HEK293 (cell line): ENCODE measurements around the gene SH3BGR.

Source experiments
- ZNF274 ChIP-seq, 2 experiments: fragments of 200-500 bp in 1 of 2; fragments of 450-650 bp in 1 of 2; sonication (Bioruptor generic) in 1 of 2; formaldehyde crosslinking in 1 of 2; IDR thresholded peaks; 2 replicates each; pipeline versions ENCODE4 v1.5.1 to v1.6.1; 2014 to 2016; ENCODE audit warnings: borderline replicate concordance in 1 of 2, inconsistent platforms in 1 of 2, low read length in 1 of 2, missing biosample characterization in 1 of 2, missing genetic modification characterization in 1 of 2
- ZNF629 ChIP-seq: fragments of 450-650 bp; formaldehyde crosslinking; IDR thresholded peaks from 2 replicates; pipeline ENCODE4 v1.5.1; 2017; ENCODE audit warnings: missing biosample characterization, missing genetic modification characterization

DNA sequence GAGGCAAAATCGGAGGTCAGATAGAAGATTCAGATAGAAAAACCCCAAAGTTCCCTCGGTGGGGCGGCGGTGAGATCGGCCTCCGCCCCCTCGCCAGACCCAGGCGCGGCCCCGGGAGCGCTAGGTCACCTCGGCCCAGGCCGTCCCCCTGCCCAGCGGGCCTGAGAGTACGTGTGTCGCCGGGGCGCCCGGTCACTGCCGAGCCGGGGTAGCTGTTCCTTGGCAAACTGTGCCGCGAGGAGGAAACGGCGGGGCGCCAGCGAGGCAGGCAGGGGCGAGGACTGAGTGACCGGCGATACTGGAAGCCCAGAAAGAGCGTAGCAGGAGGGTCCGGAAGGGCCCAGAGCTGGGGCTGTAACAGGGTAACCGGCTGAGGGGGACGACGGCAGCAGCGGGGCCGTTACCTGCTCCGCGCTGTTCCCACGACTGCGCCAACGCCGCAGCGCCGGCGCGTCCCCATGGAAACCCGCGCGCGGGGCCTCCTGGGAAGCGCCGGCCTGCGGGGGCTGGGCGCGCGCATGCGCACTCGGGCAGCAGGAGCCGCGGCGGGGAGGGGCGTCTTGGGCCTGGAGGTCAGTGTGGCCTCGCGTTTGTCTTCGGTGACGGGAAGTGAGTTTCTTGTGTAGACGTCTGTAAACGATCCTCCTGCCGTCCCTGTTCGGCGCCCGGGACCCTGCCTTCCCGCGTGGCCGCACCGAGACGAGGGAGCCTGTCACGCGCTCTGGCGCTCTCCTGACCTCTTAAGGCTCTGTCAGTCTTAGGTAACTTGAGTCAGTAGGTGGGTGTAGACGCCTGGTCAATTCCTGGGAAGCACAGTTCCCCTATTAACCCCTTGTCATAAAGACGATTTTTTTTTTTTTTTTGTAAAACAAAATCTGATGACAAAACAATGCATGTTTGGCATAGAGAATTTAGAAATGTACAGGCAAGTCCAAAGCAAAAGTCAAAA is 6.2 kb upstream of the SH3BGR start, which contains the start of gene LCA5L:
- TF ChIP-seq ZNF274 (IDR thresholded peaks at IDR 0.05; ENCODE audit: low read length), result no peak
- TF ChIP-seq ZNF274 (tag by site-specific recombination; IDR thresholded peaks at IDR 0.05; ENCODE audit: borderline replicate concordance), result no peak
- TF ChIP-seq ZNF629, result 0 out of 2 replicates have a peak, but pooled peaks have one; percentile 28
